ENCODE results near the gene CINP. TPM values are rescaled to one million over a fixed set of nuclear protein-coding genes. Genes with fewer than 3 reads are reported as not detected.

Gene CINP
- total and polyA plus RNA-seq, 2 of the 13 experiments (the other 11 are each of a cell fraction or from before 2014, with no cell fraction given), result 32.8 to 42.8 TPM

DNA sequence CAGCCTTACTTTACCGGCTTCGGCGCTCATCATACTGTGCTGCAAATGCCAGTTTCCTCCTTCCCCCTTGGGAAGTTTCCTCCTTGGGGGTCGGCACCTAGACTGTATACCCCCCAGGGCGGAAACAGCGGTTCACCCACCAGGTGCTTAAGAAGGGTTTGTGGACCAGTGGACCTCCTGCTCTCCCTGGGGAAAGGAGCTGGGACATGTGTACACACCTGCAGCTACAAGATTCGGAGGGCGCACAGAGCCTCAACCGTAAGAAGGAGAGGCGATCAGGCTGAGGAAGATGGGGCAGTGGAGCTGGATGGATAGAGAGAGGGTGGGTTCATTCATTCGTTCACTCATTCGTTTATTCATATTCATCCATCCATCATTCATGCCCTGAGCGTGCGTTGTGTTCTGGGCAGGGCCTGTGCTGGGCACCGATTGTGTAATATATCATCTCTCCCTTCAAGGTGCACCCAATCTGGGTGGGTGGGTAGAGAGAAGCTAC is 43.9 kb downstream of the CINP start:
- FAIRE-seq (no peak), DNase-seq (ENCODE audit: low spot score) (no peak), ATAC-seq (no peak)
- BruUV-seq (replicated peaks), result no TSS peak
- Histone ChIP-seq H3K27me3 (ENCODE audit: control insufficient read depth in 1 of 2, insufficient read depth in 2 of 2, low read length in 2 of 2) (no peaks in the 10 kb centered on the region; a peak in 1 of 5 replicates), H3K4me2 (ENCODE audit: low read depth, low read length) (peak overlapping the region; percentile 96), H3K9me3 (ENCODE audit: low read length) (no peaks in the 10 kb centered on the region), H4K20me1 (ENCODE audit: insufficient read depth, low read length) (no peaks in the 10 kb centered on the region), H3K79me2 (ENCODE audit: insufficient read depth, low read length) (peaks cover 7% of the 10 kb centered on the region), H3K4me3 (replicated peaks in 1 of 3; ENCODE audit: insufficient read depth in 1 of 3, low read depth in 2 of 3, low read length in 3 of 3) (peak overlapping the region; percentile 72 to 85 (median 74)), H3K36me3 (replicated peaks in 1 of 2; ENCODE audit: control insufficient read depth in 1 of 2, insufficient read depth in 2 of 2, low read length in 2 of 2) (no peaks in the 10 kb centered on the region), H3K4me1 (ENCODE audit: insufficient read depth, low read length) (peaks cover 63% of the 10 kb centered on the region), H3K9ac (ENCODE audit: insufficient read depth, low read depth, low read length) (peak overlapping the region; percentile 98), H3K27ac (ENCODE audit: extremely low read length, insufficient read depth, low read length) (peak overlapping the region; percentile 96), H2AFZ (ENCODE audit: low read length) (no peak overlapping the region)
- WGBS (ENCODE audit: low lambda C conversion rate), result 88% methylated on average over 15 of the region's 15 CpGs
- ChIA-PET POLR2A (interaction anchor here (2.8 kb wide), 1 partner anchor 14 kb away, joined by 14 read pairs; the partner anchor contains the start of gene MOK), CTCF (ENCODE audit: low intra/inter-chr PET ratio, low total read pairs) (no interaction called here)
- intact Hi-C loops (cut with micrococcal nuclease; ENCODE audit: unreplicated experiment), result loop anchor here (2.0 to 5.0 kb wide), 3 partner anchors 44 to 198 kb away; partner anchors contain the start of genes CINP and TECPR2
- in situ Hi-C loops (cut with HindIII; ENCODE audit: extremely low pct_ligation_motif_present, low pct_unique_long_range_greater_than_20kb), result loop anchor here (5.0 to 10.0 kb wide), 2 partner anchors 244 to 357 kb away; partner anchors contain the start of gene DYNC1H1
- TF ChIP-seq ZNF329 (CRISPR knock-in tag; IDR thresholded peaks at IDR 0.05; ENCODE audit: low read depth) (no peak), FOXK2 (IDR thresholded peaks at IDR 0.05) (no peak), FOSL2 (CRISPR knock-in tag; IDR thresholded peaks at IDR 0.05) (no peak), ZBTB21 (CRISPR knock-in tag; IDR thresholded peaks at IDR 0.05) (no peak), NCOR1 (IDR thresholded peaks at IDR 0.05; ENCODE audit: borderline replicate concordance, low read length) (no peak), ZNF24 (IDR thresholded peaks at IDR 0.05) (0 out of 2 replicates have a peak, but pooled peaks have one; percentile 28), MIER2 (CRISPR knock-in tag; IDR thresholded peaks at IDR 0.05) (no peak), IRF9 (CRISPR knock-in tag; IDR thresholded peaks at IDR 0.05; ENCODE audit: borderline replicate concordance) (no peak), EP300 (IDR thresholded peaks at IDR 0.05; ENCODE audit: low read depth in 2 of 2, low read length in 2 of 2) (no peak), EP300 (CRISPR knock-in tag; IDR thresholded peaks at IDR 0.05; ENCODE audit: borderline replicate concordance) (0 out of 2 replicates have a peak, but pooled peaks have one; percentile 9), JUNB (CRISPR knock-in tag; IDR thresholded peaks at IDR 0.05; ENCODE audit: borderline replicate concordance) (no peak), CREB1 (IDR thresholded peaks at IDR 0.05) (no peak), CREB1 (CRISPR knock-in tag; IDR thresholded peaks at IDR 0.05) (no peak), MTF2 (CRISPR knock-in tag; IDR thresholded peaks at IDR 0.05; ENCODE audit: borderline replicate concordance) (0 out of 2 replicates have a peak, but pooled peaks have one; percentile 24), SAP130 (CRISPR knock-in tag; IDR thresholded peaks at IDR 0.05; ENCODE audit: low read depth) (no peak), RFX5 (IDR thresholded peaks at IDR 0.05; ENCODE audit: low read depth, low read length) (no peak), CEBPB (IDR thresholded peaks at IDR 0.05; ENCODE audit: borderline replicate concordance, low read depth, low read length) (0 out of 2 replicates have a peak, but pooled peaks have one; percentile 47), ZFP91 (CRISPR knock-in tag; IDR thresholded peaks at IDR 0.05; ENCODE audit: borderline replicate concordance) (peak; percentile 23; the same call in 1 of the 2 replicates), ZNF430 (CRISPR knock-in tag; IDR thresholded peaks at IDR 0.05) (0 out of 2 replicates have a peak, but pooled peaks have one; percentile 15), KLF6 (CRISPR knock-in tag; IDR thresholded peaks at IDR 0.05) (0 out of 2 replicates have a peak, but pooled peaks have one; percentile 5), PHF5A (CRISPR knock-in tag; IDR thresholded peaks at IDR 0.05; ENCODE audit: low read depth, unreplicated experiment) (no peak), MAFF (IDR thresholded peaks at IDR 0.05; ENCODE audit: low read depth, low read length) (no peak)
- TF ChIP-seq, protein P1, sequence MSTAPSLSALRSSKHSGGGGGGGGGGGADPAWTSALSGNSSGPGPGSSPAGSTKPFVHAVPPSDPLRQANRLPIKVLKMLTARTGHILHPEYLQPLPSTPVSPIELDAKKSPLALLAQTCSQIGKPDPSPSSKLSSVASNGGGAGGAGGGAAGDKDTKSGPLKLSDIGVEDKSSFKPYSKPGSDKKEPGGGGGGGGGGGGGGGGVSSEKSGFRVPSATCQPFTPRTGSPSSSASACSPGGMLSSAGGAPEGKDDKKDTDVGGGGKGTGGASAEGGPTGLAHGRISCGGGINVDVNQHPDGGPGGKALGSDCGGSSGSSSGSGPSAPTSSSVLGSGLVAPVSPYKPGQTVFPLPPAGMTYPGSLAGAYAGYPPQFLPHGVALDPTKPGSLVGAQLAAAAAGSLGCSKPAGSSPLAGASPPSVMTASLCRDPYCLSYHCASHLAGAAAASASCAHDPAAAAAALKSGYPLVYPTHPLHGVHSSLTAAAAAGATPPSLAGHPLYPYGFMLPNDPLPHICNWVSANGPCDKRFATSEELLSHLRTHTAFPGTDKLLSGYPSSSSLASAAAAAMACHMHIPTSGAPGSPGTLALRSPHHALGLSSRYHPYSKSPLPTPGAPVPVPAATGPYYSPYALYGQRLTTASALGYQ (CRISPR knock-in tag; IDR thresholded peaks at IDR 0.05), result no peak
